Panc1 (cell line): ENCODE measurements around the gene SPEM2. TPM values are rescaled to one million over a fixed set of nuclear protein-coding genes. Genes with fewer than 3 reads are reported as not detected.

Experiments used
- ATAC-seq: fragments of 200-7000 bp; cut with Tn5 transposase; 2 replicates; pipeline ENCODE4 v1.9.1; 2020; ENCODE audit warnings: mild to moderate bottlenecking, moderate library complexity
- BruUV-seq: library from RNA; stranded (reverse); fragments of 400-500 nt; replicated peaks from 2 replicates; lab custom pipeline; 2021; lab: Mats Ljungman, UMichigan
- CTCF ChIA-PET: fragments of 300-600 bp; sonication (Branson Sonifier 250); formaldehyde crosslinking; loops from one replicate; lab custom pipeline; 2022; ENCODE audit warnings: antibody characterized with exemption; lab: Charles Lee
- POLR2A ChIA-PET: fragments of 300-600 bp; sonication (Branson Sonifier 250); formaldehyde crosslinking; loops from one replicate; lab custom pipeline; 2022; ENCODE audit warnings: antibody characterized with exemption; lab: Charles Lee
- DNase-seq: peaks from one replicate; pipeline ENCODE4 v3.0.0-alpha.2; 2010; ENCODE audit warnings: low read depth, low spot score
- H3K27ac ChIP-seq: 2 replicates; pipeline ENCODE4 v1.5.1; 2011; ENCODE audit warnings: mild to moderate bottlenecking, low read length, inconsistent platforms
- H3K27me3 ChIP-seq: fragments of 200-500 bp; sonication (Bioruptor generic); 2 replicates; pipeline ENCODE4 v1.6.0; 2014; ENCODE audit warnings: low read length, inconsistent platforms; ENCODE audit not compliant: control insufficient read depth, insufficient read depth
- H3K36me3 ChIP-seq: fragments of 200-500 bp; sonication (Bioruptor generic); 2 replicates; pipeline ENCODE4 v1.5.1; 2014; ENCODE audit warnings: inconsistent platforms, mild to moderate bottlenecking, low read length, moderate library complexity; ENCODE audit not compliant: control insufficient read depth, insufficient read depth
- H3K4me1 ChIP-seq: 2 replicates; pipeline ENCODE4 v1.5.1; 2011; ENCODE audit warnings: inconsistent platforms, mild to moderate bottlenecking, low read length, moderate library complexity; ENCODE audit not compliant: control insufficient read depth, insufficient read depth
- H3K4me3 ChIP-seq, 2 experiments: 2 replicates each; pipeline ENCODE4 v1.5.1; 2011 to 2012; ENCODE audit warnings: low read depth in 2 of 2, low read length in 2 of 2, mild to moderate bottlenecking in 2 of 2, inconsistent platforms in 1 of 2, moderate library complexity in 1 of 2
- H3K9me3 ChIP-seq: fragments of 200-500 bp; sonication (Bioruptor generic); 2 replicates; pipeline ENCODE4 v1.5.1; 2014; ENCODE audit warnings: low read depth, mild to moderate bottlenecking, inconsistent platforms, low read length, moderate library complexity; ENCODE audit not compliant: control insufficient read depth, insufficient read depth
- CTCF ChIP-seq: fragments of 450-650 bp; IDR thresholded peaks from 2 replicates; pipeline ENCODE4 v1.5.1; 2017; ENCODE audit warnings: mild to moderate bottlenecking
- POLR2AphosphoS5 ChIP-seq: IDR thresholded peaks from 2 replicates; pipeline ENCODE4 v1.6.1; 2012; ENCODE audit warnings: mild to moderate bottlenecking, low read depth, low read length, moderate library complexity
- REST ChIP-seq, 2 experiments: IDR thresholded peaks; 2 replicates each; pipeline ENCODE4 v1.6.1; 2011 to 2012; ENCODE audit warnings: low read depth in 2 of 2, control low read depth in 1 of 2, low read length in 1 of 2, mild to moderate bottlenecking in 1 of 2, moderate library complexity in 1 of 2; ENCODE audit not compliant: insufficient read depth in 1 of 2
- SIN3A ChIP-seq: IDR thresholded peaks from 2 replicates; pipeline ENCODE4 v1.6.1; 2012; ENCODE audit warnings: low read depth, mild to moderate bottlenecking, low read length, moderate library complexity, borderline replicate concordance; ENCODE audit not compliant: insufficient read depth
- TCF7L2 ChIP-seq: IDR thresholded peaks from 2 replicates; pipeline ENCODE4 v1.6.1; 2011; ENCODE audit warnings: mild to moderate bottlenecking, low read depth, low read length, inconsistent platforms
- in situ Hi-C: cut with HindIII; loops from 2 replicates; pipeline ENCODE4 v1.10.0; 2016; ENCODE audit warnings: low sequenced_read_pairs, low pct_unique_long_range_greater_than_20kb
- intact Hi-C: fragments of 100-400 bp; cut with micrococcal nuclease; formaldehyde crosslinking; loops from one replicate; pipeline ENCODE4 v1.10.0; 2022; ENCODE audit not compliant: unreplicated experiment
- total RNA-seq: library from RNA; stranded (reverse); gene quantifications from one replicate; pipeline ENCODE4 v1.2.1, GENCODE V29; 2021; ENCODE audit not compliant: unreplicated experiment

SPEM2 gene
- total RNA-seq, 1 experiment from 2014 or later, result not detected

DNA sequence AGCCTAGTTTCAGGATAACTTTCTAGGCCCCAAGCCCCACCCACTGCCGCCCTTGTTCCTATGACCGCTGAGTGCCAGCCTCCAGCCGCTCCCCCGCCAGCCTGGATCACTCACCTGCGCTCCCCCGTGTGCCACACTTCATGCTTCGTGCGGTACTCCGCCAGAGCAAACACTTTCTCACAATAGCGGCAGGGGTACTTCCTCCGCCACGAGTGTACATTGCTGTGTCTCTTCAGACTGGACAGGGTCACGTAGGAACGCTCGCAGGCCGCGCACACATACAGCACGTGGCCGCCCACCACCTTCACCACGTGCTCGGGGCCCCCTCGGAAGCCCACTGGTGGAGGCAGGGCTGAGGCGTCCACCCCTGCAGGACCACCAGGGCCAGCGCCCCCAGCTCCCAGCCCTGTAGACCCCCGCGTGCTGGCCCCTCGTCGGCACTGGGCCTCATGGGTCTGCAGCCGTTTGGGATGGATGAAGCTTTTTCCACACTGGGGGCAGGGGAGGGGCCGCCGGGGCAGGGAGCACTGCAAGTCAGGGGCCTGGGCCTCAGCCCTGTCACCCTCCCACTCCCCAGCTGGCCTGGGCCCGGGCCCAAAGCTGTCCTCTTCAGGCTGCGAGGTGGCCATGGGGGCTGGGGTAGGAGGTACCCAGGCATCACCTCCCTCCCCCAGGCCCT lies 40.3 kb downstream of the SPEM2 start:
- Histone ChIP-seq H3K27me3 (no peaks in the 10 kb centered on the region), H3K4me1 (peaks cover 18% of the 10 kb centered on the region), H3K36me3 (no peaks in the 10 kb centered on the region), H3K27ac (no peak overlapping the region), H3K4me3 (no peak overlapping the region), H3K9me3 (no peaks in the 10 kb centered on the region)
- TF ChIP-seq TCF7L2 (no peak), REST (IDR thresholded peaks at IDR 0.05; ENCODE audit: insufficient read depth in 1 of 2, low read depth in 2 of 2, low read length in 1 of 2) (no peak), CTCF (no peak), SIN3A (no peak), POLR2AphosphoS5 (no peak)
- in situ Hi-C loops (no loop called here), intact Hi-C loops (no loop called here)
- ChIA-PET CTCF (interaction anchor here (0.6 kb wide), 1 partner anchor 17 kb away, joined by 6 read pairs; no protein-coding TSS in a partner anchor), POLR2A (interaction anchor here (0.7 kb wide), 1 partner anchor 18 kb away, joined by 3 read pairs; no protein-coding TSS in a partner anchor)
- ATAC-seq, result no peak
- no TSS peak for BruUV-seq
- DNase-seq, result no peak

DNA sequence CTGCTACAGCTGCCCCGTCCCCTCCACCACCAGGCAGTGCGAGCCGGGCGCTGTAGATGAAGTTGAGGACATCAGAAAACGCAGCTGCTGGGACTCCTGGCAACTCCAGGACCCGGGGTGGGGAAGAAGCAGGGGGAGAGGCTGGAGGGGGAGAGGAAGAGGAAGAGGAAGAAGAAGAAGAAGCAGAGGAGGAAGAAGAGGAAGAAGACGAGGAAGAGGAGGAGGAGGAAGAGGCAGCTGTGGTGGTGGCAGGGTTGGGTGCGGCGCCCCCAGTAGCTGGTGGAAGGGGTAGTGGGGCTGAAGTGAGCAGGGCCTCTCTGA lies 40.9 kb downstream of the SPEM2 start:
- Histone ChIP-seq H3K9me3 (no peaks in the 10 kb centered on the region), H3K36me3 (no peaks in the 10 kb centered on the region), H3K27ac (no peak overlapping the region), H3K4me3 (no peak overlapping the region), H3K27me3 (no peaks in the 10 kb centered on the region), H3K4me1 (peaks cover 18% of the 10 kb centered on the region)
- DNase-seq (no peak), ATAC-seq (no peak)
- TF ChIP-seq REST (IDR thresholded peaks at IDR 0.05; ENCODE audit: insufficient read depth in 1 of 2, low read depth in 2 of 2, low read length in 1 of 2), result no peak
- no peak for TF ChIP-seq POLR2AphosphoS5
- no peak for TF ChIP-seq TCF7L2
- no peak for TF ChIP-seq CTCF
- no peak for TF ChIP-seq SIN3A
- ChIA-PET CTCF (interaction anchor here (0.6 kb wide), 1 partner anchor 17 kb away, joined by 6 read pairs; no protein-coding TSS in a partner anchor), POLR2A (interaction anchor here (0.7 kb wide), 1 partner anchor 17 kb away, joined by 3 read pairs; no protein-coding TSS in a partner anchor)
- intact Hi-C loops (no loop called here), in situ Hi-C loops (no loop called here)
- no TSS peak for BruUV-seq
